Keratinocyte (primary cell): ENCODE results near the gene FBXO45.

ENCODE experiments used
- EZH2 ChIP-seq: IDR thresholded peaks from one replicate; pipeline ENCODE4 v1.6.1; 2012; ENCODE audit warnings: inconsistent platforms, mild to moderate bottlenecking, low read length, moderate library complexity
- TF ChIP-seq, protein P1 (sequence below), 3 experiments: IDR thresholded peaks in 1 of 3; conservative IDR thresholded peaks in 1 of 3; optimal IDR thresholded peaks in 1 of 3; 2 replicates in 2 of 3; 3 replicates in 1 of 3; pipeline versions ENCODE3 to v1.5.1; 2011; ENCODE audit warnings: low read length in 3 of 3, mild to moderate bottlenecking in 3 of 3, moderate library complexity in 2 of 3, control low read depth in 1 of 3, inconsistent platforms in 1 of 3; ENCODE audit not compliant: insufficient read depth in 2 of 3; ENCODE audit errors: extremely low read depth in 1 of 3

DNA sequence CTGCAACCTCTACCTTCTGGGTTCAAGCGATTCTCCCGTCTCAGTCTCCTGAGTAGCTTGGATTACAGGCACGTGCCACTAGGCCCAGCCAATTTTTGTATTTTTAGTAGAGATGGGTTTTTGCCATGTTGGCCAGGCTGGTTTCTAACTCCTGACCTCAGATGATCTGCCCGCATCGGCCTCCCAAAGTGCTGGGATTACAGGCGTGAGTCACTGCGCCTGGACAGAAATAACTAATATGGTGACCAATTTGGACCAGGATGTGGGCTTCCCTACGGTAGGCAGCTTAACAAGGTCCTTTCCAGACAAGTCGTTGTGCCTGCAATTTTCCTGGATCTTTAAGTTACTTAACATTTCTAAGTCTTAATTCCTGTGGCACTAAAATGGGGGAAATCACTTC lies 14.9 kb upstream of the FBXO45 start:
- TF ChIP-seq, protein P1, sequence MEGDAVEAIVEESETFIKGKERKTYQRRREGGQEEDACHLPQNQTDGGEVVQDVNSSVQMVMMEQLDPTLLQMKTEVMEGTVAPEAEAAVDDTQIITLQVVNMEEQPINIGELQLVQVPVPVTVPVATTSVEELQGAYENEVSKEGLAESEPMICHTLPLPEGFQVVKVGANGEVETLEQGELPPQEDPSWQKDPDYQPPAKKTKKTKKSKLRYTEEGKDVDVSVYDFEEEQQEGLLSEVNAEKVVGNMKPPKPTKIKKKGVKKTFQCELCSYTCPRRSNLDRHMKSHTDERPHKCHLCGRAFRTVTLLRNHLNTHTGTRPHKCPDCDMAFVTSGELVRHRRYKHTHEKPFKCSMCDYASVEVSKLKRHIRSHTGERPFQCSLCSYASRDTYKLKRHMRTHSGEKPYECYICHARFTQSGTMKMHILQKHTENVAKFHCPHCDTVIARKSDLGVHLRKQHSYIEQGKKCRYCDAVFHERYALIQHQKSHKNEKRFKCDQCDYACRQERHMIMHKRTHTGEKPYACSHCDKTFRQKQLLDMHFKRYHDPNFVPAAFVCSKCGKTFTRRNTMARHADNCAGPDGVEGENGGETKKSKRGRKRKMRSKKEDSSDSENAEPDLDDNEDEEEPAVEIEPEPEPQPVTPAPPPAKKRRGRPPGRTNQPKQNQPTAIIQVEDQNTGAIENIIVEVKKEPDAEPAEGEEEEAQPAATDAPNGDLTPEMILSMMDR (optimal IDR thresholded peaks at IDR 0.05 in 1 of 3, IDR thresholded peaks at IDR 0.05 in 1 of 3, conservative IDR thresholded peaks at IDR 0.05 in 1 of 3; ENCODE audit: extremely low read depth in 1 of 3, insufficient read depth in 2 of 3, low read length in 3 of 3), result no peak
- TF ChIP-seq EZH2, result no peak
